HG03469 (cell line): ENCODE results near the gene IFNAR1.

Source experiments
- ATAC-seq: cut with Tn5 transposase; IDR thresholded peaks from one replicate; pipeline ENCODE4 v1.9.1; 2021; ENCODE audit warnings: mild to moderate bottlenecking, moderate library complexity, moderate number of reproducible peaks; ENCODE audit not compliant: unreplicated experiment

IFNAR1 gene

GRCh38 chr21:33324291-33325221, at the start of gene IFNAR1:
TSS of gene IFNAR1 (plus strand) at chr21:33324970. CDS start at chr21:33325056, 86 bp downstream.
- ATAC-seq: peak; percentile 63

- ATAC-seq: no peak
Observed at GRCh38 chr21:33278721-33279120, 46.0 kb upstream of the IFNAR1 start.

GRCh38 chr21:33279330-33279820, 45.4 kb upstream of the IFNAR1 start:
- no peak for ATAC-seq

- ATAC-seq: no peak
Observed at GRCh38 chr21:33281096-33281652, 43.6 kb upstream of the IFNAR1 start.

GRCh38 chr21:33283203-33283602, 41.6 kb upstream of the IFNAR1 start:
- ATAC-seq: no peak

GRCh38 chr21:33286076-33286475, 38.7 kb upstream of the IFNAR1 start:
- ATAC-seq: no peak

- ATAC-seq: no peak
Observed at GRCh38 chr21:33286600-33287456, 37.9 kb upstream of the IFNAR1 start.

- ATAC-seq: no peak
Observed at GRCh38 chr21:33289199-33289819, 35.5 kb upstream of the IFNAR1 start.

GRCh38 chr21:33290441-33290840, 34.3 kb upstream of the IFNAR1 start:
- no peak for ATAC-seq

GRCh38 chr21:33291686-33292085, 33.1 kb upstream of the IFNAR1 start:
- ATAC-seq: no peak

GRCh38 chr21:33292724-33293123, 32.0 kb upstream of the IFNAR1 start:
- ATAC-seq: no peak

GRCh38 chr21:33293136-33293535, 31.6 kb upstream of the IFNAR1 start:
- ATAC-seq: no peak

- ATAC-seq: no peak
Observed at GRCh38 chr21:33293811-33294216, 31.0 kb upstream of the IFNAR1 start.

GRCh38 chr21:33296156-33296555, 28.6 kb upstream of the IFNAR1 start:
- ATAC-seq: no peak

- ATAC-seq: peak; percentile 54
Observed at GRCh38 chr21:33299181-33299752, 25.5 kb upstream of the IFNAR1 start.

- no peak for ATAC-seq
Observed at GRCh38 chr21:33300701-33301631, 23.8 kb upstream of the IFNAR1 start.

GRCh38 chr21:33301632-33302002, 23.2 kb upstream of the IFNAR1 start:
- no peak for ATAC-seq

- no peak for ATAC-seq
Observed at GRCh38 chr21:33302055-33302454, 22.7 kb upstream of the IFNAR1 start.

GRCh38 chr21:33302796-33303195, 22.0 kb upstream of the IFNAR1 start:
- no peak for ATAC-seq
